ENCODE data around the gene FLNC.

FLNC gene

GRCh38 chr7:128841171-128841690 is 11.0 kb downstream of the FLNC start:
- no peaks in the 10 kb centered on the region for H3K9me3 Mint-ChIP-seq
- H3K4me1 Mint-ChIP-seq = peaks cover 6% of the 10 kb centered on the region in 2 donors
- H3K27me3 Mint-ChIP-seq = peaks cover 0 to 13% of the 10 kb centered on the region in 2 donors
- no peak overlapping the region for H3K4me3 Mint-ChIP-seq
- H3K27ac Mint-ChIP-seq = no peak overlapping the region
- H3K36me3 Mint-ChIP-seq = no peaks in the 10 kb centered on the region
- DNase-seq = no peak
- ATAC-seq (replicated peaks) = no peak

GRCh38 chr7:128841921-128842673 is 11.9 kb downstream of the FLNC start:
- no peak overlapping the region for H3K27ac Mint-ChIP-seq
- no peak for DNase-seq
- no peaks in the 10 kb centered on the region for H3K9me3 Mint-ChIP-seq
- H3K4me1 Mint-ChIP-seq = peaks cover 6% of the 10 kb centered on the region in 2 donors
- H3K4me3 Mint-ChIP-seq = peak overlapping the region in 1 of 2 donors; percentile 57
- H3K27me3 Mint-ChIP-seq = peaks cover 0 to 8% of the 10 kb centered on the region in 2 donors
- ATAC-seq (replicated peaks) = peak; percentile 71 to 74
- no peaks in the 10 kb centered on the region for H3K36me3 Mint-ChIP-seq

- no peak for DNase-seq
- Mint-ChIP-seq H3K4me1 (peaks cover 6% of the 10 kb centered on the region in 2 donors), H3K9me3 (no peaks in the 10 kb centered on the region), H3K27me3 (peaks cover 0 to 8% of the 10 kb centered on the region in 2 donors), H3K36me3 (no peaks in the 10 kb centered on the region), H3K4me3 (no peak overlapping the region), H3K27ac (no peak overlapping the region)
- no peak for ATAC-seq (replicated peaks)
These were observed 12.8 kb downstream of the FLNC start for GRCh38 chr7:128842674-128843641.

GRCh38 chr7:128843938-128844621 is 13.9 kb downstream of the FLNC start:
- no peak overlapping the region for H3K4me3 Mint-ChIP-seq
- H3K27me3 Mint-ChIP-seq = peaks cover 0 to 8% of the 10 kb centered on the region in 2 donors
- ATAC-seq (replicated peaks) (no peak), DNase-seq (no peak)
- peaks cover 6% of the 10 kb centered on the region in 2 donors for H3K4me1 Mint-ChIP-seq
- H3K36me3 Mint-ChIP-seq = no peaks in the 10 kb centered on the region
- H3K27ac Mint-ChIP-seq = no peak overlapping the region
- no peaks in the 10 kb centered on the region for H3K9me3 Mint-ChIP-seq

DNA sequence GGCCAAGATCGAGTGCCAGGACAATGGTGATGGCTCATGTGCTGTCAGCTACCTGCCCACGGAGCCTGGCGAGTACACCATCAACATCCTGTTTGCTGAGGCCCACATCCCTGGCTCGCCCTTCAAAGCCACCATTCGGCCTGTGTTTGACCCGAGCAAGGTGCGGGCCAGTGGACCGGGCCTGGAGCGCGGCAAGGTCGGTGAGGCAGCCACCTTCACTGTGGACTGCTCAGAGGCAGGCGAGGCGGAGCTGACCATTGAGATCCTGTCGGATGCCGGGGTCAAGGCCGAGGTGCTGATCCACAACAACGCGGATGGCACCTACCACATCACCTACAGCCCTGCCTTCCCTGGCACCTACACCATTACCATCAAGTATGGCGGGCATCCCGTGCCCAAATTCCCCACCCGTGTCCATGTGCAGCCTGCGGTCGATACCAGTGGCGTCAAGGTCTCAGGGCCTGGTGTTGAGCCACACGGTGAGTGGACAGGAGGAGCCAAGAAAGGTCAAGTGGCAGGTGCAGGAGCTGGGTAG is 14.6 kb downstream of the FLNC start:
- ATAC-seq (replicated peaks) (no peak), DNase-seq (no peak)
- Mint-ChIP-seq H3K4me1 (peaks cover 6% of the 10 kb centered on the region in 2 donors), H3K36me3 (no peaks in the 10 kb centered on the region), H3K27ac (no peak overlapping the region), H3K4me3 (no peak overlapping the region), H3K27me3 (peaks cover 0 to 8% of the 10 kb centered on the region in 2 donors), H3K9me3 (no peaks in the 10 kb centered on the region)

DNA sequence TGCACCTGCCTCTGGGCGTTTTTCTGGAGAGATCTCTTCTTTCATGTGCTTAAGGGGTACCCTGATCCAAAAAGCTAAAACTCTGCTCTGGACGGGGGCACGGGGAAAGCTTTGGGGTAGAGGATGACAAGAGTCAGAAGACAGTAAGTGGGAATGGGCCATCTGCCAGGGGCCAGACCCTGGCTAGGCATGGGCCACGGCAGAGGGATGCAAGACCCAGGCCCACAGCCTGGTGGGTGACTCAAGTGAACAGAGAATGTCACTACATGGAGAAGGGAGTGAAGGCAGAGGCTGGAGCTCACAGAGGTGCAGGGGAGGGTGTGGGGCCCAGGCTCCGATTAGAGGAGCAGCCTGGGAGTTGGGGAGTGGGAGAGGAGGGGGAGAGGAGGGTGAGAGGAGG is 15.3 kb downstream of the FLNC start:
- DNase-seq (no peak), ATAC-seq (replicated peaks) (no peak)
- Mint-ChIP-seq H3K36me3 (no peaks in the 10 kb centered on the region), H3K4me1 (peaks cover 6% of the 10 kb centered on the region in 2 donors), H3K27me3 (peaks cover 0 to 8% of the 10 kb centered on the region in 2 donors), H3K9me3 (no peaks in the 10 kb centered on the region), H3K4me3 (no peak overlapping the region), H3K27ac (no peak overlapping the region)

GRCh38 chr7:128845987-128846386 is 15.8 kb downstream of the FLNC start:
- Mint-ChIP-seq H3K9me3 (no peaks in the 10 kb centered on the region), H3K27ac (no peak overlapping the region), H3K36me3 (no peaks in the 10 kb centered on the region), H3K4me1 (peaks cover 6% of the 10 kb centered on the region in 2 donors), H3K4me3 (no peak overlapping the region), H3K27me3 (peaks cover 0 to 8% of the 10 kb centered on the region in 2 donors)
- ATAC-seq (replicated peaks) (no peak), DNase-seq (no peak)

GRCh38 chr7:128846781-128847444 is 16.7 kb downstream of the FLNC start:
- DNase-seq (no peak), ATAC-seq (replicated peaks) (no peak)
- no peak overlapping the region for H3K4me3 Mint-ChIP-seq
- H3K9me3 Mint-ChIP-seq = no peaks in the 10 kb centered on the region
- no peak overlapping the region for H3K27ac Mint-ChIP-seq
- no peaks in the 10 kb centered on the region for H3K36me3 Mint-ChIP-seq
- H3K4me1 Mint-ChIP-seq = peaks cover 4 to 5% of the 10 kb centered on the region in 2 donors
- H3K27me3 Mint-ChIP-seq = peaks cover 0 to 6% of the 10 kb centered on the region in 2 donors

- no peak overlapping the region for H3K27ac Mint-ChIP-seq
- H3K4me1 Mint-ChIP-seq = no peaks in the 10 kb centered on the region
- DNase-seq = no peak
- no peak for ATAC-seq (replicated peaks)
- no peak overlapping the region for H3K4me3 Mint-ChIP-seq
- H3K27me3 Mint-ChIP-seq = no peaks in the 10 kb centered on the region
- H3K9me3 Mint-ChIP-seq = no peaks in the 10 kb centered on the region
- no peaks in the 10 kb centered on the region for H3K36me3 Mint-ChIP-seq
These were observed 17.6 kb downstream of the FLNC start for GRCh38 chr7:128847721-128848211.

GRCh38 chr7:128848289-128849155 is 18.3 kb downstream of the FLNC start:
- Mint-ChIP-seq H3K36me3 (no peaks in the 10 kb centered on the region), H3K4me3 (no peak overlapping the region)
- no peak for DNase-seq

DNA sequence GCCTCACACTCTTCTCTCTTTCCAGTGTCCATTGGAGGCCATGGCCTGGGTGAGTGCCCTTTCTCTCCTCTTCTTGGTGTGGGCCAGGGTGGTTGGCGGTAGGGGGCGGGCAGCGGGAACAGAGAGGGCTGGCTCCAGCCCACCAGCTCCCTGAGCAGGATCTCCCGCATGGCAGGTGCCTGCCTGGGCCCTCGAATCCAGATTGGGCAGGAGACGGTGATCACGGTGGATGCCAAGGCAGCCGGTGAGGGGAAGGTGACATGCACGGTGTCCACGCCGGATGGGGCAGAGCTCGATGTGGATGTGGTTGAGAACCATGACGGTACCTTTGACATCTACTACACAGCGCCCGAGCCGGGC is 18.9 kb downstream of the FLNC start:
- Mint-ChIP-seq H3K4me1 (no peaks in the 10 kb centered on the region), H3K27ac (no peak overlapping the region), H3K36me3 (no peaks in the 10 kb centered on the region), H3K9me3 (no peaks in the 10 kb centered on the region), H3K4me3 (no peak overlapping the region), H3K27me3 (peaks cover 5 to 12% of the 10 kb centered on the region in 2 donors)
- DNase-seq (no peak), ATAC-seq (replicated peaks) (no peak)

More at GRCh38 chr7:128848289-128849155, 18.3 kb downstream of the FLNC start:
- ATAC-seq (replicated peaks) = no peak
- H3K9me3 Mint-ChIP-seq = no peaks in the 10 kb centered on the region
- H3K27me3 Mint-ChIP-seq = peaks cover 5 to 6% of the 10 kb centered on the region in 2 donors
- no peak overlapping the region for H3K27ac Mint-ChIP-seq
- no peaks in the 10 kb centered on the region for H3K4me1 Mint-ChIP-seq

- H3K27me3 Mint-ChIP-seq = peaks cover 5 to 12% of the 10 kb centered on the region in 2 donors
- no peaks in the 10 kb centered on the region for H3K4me1 Mint-ChIP-seq
- DNase-seq (no peak), ATAC-seq (replicated peaks) (no peak)
- H3K9me3 Mint-ChIP-seq = no peaks in the 10 kb centered on the region
- H3K27ac Mint-ChIP-seq = no peak overlapping the region
- H3K36me3 Mint-ChIP-seq = no peaks in the 10 kb centered on the region
- H3K4me3 Mint-ChIP-seq = no peak overlapping the region
These were observed 19.7 kb downstream of the FLNC start for GRCh38 chr7:128849804-128850490.
